Measurements from ENCODE around the gene TMPRSS4.
"Not testable (repeated sequence)": the region's sequence is repeated elsewhere in the genome, so short reads cannot be mapped to it uniquely, and the experiment has no call there.

Gene TMPRSS4

DNA sequence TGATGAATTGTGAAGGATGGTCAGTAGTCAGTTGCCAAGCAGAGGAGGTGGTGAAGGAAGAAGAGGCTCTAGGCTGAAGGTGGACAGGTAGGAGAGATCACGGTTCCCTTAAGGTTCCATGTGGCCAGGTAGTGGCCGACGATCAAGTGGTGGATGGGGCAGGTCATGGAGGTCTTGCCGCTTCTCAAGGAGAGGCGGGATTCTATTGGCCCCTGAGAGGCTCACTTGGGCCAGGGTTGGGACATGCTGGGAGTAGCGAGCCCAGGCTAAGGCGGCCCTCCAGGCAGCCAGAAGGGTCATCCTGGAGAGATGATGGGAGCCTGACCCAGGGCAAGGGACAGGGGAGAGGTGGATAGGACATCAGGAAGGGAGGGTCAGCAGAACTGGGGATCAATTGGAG, 20.9 kb upstream of the TMPRSS4 start:
- DNase-seq (ENCODE audit: low read depth in 3 of 3, low spot score in 1 of 3), result no peak

DNA sequence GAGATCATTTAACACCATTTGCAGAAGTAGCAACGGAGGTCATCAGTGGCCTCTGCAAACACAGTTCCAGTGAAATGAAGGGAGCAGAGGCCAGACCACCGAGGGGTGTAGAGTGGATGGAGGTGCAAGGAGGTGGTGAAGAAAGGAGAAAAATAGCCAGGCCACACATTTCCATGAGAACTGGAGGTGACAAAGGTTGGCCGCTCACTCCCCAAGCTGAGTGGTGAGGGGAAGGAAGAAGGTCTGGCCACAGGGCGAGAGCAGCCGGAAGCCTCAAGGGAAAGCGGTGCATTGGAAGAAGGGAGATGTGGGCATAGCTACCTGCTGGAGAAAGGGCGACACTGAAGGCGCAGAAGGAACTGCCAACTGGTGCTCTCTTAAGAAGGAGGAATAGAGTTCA, 20.1 kb upstream of the TMPRSS4 start:
- DNase-seq (ENCODE audit: low read depth in 3 of 3, low spot score in 1 of 3), result no peak

DNA sequence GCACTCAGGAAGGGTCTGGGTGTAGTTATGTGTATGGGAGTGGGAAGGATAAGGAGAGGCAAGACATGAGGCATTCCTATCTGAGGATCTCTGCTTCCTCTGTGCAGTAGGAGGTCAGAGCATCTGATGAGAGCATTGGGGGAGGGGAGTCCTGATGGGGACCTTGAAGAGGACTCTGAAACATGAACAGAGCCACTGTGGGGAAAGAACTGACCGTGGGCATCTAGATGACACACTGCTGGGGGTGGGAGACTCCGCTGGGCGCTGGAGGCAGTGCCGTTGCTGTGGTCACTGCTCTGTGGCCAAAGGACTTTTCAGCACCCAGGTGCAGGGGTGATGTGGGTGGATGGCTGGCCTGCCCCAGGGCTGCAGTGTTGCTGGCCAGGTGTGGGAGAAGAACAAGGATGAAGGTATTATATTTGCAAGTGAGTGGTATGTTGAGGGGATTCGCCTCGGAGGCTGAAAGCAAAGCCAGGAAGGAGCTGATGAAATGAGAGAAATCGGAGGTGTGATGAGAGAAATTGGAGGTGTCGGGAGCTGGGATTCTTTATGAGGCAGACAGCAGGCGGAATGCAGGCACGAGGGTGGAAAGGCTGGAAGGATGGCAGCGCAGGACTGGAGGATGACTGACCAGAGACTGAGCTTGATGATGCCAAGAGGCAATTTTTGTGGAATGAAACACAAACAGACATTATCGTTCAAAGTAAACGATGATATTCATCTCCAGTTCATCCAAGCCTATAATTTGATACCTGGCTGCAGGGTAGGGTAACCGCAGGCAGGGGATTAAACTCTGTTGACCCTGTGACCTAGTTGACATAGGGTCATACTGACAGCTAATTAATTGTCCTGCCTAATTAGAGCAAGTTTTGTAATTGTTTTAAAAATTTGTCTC, 19.4 kb upstream of the TMPRSS4 start:
- DNase-seq (ENCODE audit: low read depth in 3 of 3, low spot score in 1 of 3), result no peak

DNA sequence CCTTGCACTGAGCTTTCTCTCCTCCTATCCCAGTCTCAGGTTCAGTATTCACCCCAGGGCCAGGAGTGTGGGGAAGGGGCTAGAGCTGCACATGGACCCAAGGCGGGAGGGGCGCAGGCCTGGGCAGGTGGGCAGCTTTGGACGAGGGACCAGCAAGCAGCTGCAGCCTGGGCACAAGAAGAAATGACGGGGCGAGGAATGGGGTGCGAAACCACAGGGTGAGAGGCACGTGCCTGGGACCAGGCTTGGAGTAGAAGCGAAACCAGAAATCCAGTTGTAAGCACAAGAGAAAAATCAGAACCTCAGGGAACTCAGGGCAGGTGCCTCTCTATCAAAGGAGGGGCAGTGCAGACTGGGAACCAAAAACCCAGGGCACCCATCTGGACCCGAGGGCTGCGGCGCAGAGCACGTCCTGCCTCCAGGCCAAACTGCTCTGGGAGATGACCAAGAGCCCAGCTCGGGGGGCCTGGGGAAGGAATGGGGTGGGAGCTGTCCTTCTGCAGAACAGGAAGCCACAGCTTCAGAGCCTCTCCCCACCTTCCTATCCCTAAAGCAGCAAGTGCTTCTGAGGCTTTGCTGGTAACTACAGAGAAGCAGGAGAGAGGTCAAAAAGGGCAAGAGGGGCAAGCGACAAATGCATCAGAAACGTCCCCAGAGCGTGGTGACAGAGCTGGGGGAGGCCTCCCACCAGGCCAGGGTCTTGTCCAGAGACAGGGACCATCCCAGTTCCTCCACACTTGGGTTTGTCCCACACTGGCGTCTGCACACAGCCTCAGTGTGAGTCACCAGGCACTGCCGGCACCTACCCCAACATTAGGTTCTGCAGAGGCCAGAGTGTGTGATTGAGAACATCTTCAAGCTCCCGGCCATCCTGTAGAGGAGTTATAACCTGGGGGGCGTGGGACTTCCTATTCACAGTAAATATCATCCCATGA, 18.3 kb upstream of the TMPRSS4 start:
- no peak for DNase-seq (ENCODE audit: low read depth in 3 of 3, low spot score in 1 of 3)

DNA sequence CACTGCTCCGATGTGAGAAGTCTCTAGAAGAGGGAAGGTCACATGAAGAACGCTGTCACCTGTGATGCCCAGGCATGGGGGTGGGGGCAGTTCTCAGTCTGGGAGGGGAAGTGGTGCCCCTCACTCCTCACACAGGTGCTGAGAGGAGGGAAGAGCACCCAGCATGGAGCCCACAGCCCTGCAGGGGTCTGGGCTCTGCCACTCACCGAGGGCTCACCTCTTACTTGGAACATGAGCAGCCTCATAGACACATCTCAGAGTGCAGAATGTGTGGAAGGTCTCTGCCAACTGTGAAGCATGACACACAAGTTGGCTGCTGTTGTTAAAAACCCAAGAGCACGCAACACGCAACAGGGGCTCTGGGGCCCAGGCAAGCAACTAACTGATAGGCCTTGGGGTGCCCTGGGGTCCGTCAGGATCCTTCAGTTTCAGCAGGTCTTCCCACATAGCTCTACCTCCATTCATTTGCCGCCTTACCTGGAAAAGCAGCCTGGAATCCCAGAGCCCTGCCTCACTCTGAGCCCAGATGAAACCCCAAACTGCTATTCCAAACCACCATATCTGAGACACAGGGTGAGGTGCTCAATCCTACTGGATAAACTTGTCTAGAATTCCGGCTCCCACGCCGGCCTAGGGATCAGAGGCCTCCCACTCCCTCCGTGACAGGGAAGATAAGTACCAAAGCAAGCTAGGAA, 17.5 kb upstream of the TMPRSS4 start:
- DNase-seq (ENCODE audit: low read depth in 3 of 3, low spot score in 1 of 3), result no peak

DNA sequence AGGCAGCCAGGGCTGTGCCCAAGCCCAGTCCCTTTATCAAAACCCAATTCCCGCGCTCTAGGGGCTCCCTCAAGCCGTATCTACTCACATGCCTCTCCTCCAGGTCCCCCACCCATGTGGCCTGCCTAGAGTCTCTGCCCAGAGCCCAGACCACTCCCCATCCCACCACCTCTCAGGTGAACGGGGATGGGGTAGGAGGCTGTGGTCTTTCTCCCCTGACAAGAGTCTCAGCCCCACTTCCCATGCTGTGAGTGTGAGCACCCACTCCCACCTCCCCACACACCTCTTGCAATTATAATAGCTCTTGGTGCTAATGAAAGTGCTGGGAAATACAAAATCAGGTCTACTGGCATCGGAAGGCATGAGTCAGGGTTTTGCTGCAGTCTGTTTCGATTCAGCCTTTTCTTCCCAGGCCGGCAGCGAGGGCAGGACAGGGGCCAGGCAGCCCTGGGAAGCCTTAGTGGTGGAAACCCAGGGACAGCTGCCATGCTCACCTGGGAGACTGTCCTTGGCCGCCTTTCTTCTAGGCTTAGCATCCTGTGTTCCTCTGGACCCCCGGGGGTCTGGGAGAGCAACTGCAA, 16.7 kb upstream of the TMPRSS4 start:
- DNase-seq (ENCODE audit: low read depth in 3 of 3, low spot score in 1 of 3), result no peak

DNA sequence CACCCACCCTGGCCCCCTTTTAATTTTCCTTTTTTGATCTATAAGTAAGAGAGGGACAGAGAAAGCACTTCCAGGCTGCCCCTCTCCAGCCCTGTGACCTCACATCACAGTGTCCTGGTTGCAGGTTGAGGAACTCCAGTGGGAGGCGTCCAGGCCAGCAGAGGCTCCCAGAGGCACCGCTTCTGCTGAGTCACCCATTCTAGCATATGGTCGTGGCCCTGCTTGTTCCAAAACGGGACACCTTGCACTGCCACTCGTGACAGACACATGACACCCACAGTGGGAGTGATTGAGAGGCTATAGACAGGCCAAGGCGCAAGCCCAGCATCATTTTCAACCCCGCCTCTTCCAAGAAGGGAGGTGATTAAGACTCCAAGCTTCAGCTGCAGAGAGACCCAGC, 16.0 kb upstream of the TMPRSS4 start:
- DNase-seq (ENCODE audit: low read depth in 3 of 3, low spot score in 1 of 3), result no peak

DNA sequence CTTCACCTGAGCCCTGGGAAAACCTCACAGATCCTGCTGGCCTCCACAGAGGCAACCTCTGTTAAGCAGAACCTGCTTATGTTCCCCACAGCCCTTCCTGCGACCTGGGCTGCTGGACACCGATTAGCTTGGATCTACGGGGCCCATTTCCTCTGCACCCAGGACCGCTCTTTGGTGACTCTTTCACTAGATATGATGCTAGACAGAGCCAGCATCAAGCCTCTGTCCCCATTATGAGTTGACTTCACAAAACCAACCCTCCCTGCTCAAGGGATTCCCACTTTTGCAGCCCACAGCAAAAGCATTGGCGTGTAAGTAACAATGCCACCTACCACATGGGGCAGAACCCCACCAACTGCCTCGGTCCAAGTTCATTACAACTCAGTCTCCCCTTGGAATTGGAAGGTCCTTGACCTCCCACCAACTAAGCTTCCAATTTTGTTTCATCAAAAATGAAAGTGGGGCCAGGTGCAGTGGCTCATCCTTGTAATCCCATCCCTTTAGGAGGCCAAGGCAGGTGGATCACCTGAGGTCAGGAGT, 15.2 kb upstream of the TMPRSS4 start:
- no peak for DNase-seq (ENCODE audit: low read depth in 3 of 3, low spot score in 1 of 3)

DNA sequence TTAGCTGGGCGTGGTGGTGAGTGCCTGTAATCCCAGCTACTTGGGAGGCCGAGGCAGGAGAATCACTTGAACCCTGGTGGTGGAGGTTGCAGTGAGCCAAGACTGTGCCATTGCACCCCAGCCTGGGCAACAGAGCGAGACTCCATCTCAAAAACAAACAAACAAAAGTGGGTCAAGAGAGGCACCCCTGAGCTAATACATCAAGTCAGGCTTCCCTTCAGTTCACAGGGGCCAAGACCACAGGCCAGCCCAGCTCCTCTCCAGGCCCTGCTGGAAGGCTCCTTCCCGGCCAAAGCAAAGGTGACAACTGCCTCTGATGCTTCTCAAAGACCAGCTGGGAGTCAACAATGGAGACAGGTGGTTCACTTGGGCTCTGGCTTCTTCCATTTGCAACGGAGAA, 14.7 kb upstream of the TMPRSS4 start:
- DNase-seq (ENCODE audit: low read depth in 3 of 3, low spot score in 1 of 3), result not testable (repeated sequence)

DNA sequence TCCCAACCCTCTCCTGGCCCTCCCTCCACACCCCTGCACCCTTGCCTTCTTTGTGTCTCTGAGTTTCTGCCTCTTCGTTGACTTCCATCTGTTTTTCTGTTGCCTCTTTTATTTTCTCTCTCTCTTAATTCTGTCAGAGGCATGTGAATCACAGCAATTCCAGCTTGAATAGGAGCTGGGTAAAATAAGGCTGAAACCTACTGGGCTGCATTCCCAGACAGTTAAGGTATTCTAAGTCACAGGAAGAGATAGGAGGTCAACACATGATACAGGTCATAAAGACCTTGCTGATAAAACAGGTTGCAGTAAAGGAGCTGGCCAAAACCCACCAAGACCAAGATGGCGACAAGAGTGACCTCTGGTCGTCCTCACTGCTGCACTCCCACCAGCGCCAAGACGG, 14.2 kb upstream of the TMPRSS4 start:
- DNase-seq (ENCODE audit: low read depth in 3 of 3, low spot score in 1 of 3), result not testable (repeated sequence)

DNA sequence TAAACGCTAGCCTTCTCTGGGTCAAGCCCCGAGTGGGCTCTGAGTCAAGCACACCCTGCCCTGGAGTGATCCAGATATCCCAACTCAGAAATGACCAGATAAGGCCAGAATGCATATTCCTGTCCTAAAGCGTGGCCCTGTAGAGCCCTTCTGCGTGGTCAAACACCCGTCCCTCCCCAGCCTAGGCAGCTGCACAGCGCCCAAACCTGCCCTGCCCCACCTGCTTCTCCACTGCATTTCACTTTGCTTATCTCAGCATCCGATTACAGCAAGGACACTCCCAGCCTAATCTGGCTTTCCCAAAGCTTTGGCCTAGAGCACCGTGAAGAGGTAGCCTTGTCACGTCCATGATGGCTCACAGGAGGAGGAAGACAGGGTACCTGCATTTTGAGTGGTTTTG, 11.9 kb upstream of the TMPRSS4 start:
- no peak for DNase-seq (ENCODE audit: low read depth in 3 of 3, low spot score in 1 of 3)

DNA sequence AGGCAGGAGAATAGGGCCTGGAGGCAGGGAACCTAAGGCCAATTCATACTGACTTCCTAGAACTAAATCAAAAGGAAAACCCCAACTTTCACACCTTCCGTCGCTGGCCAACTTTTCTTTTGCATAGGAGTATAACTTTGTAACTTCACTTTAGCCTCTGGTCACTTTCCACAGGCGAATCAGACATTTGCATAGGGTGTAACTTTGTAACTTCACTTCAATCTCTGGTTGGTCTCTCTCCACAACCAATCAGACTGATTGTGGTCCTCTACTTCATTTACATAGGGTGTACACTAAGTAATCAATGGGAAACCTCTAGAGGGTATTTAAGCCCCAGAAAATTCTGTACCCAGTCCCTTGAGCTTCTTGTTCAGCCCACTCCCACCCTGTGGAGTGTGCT, 11.5 kb upstream of the TMPRSS4 start:
- no peak for DNase-seq (ENCODE audit: low read depth in 3 of 3, low spot score in 1 of 3)

DNA sequence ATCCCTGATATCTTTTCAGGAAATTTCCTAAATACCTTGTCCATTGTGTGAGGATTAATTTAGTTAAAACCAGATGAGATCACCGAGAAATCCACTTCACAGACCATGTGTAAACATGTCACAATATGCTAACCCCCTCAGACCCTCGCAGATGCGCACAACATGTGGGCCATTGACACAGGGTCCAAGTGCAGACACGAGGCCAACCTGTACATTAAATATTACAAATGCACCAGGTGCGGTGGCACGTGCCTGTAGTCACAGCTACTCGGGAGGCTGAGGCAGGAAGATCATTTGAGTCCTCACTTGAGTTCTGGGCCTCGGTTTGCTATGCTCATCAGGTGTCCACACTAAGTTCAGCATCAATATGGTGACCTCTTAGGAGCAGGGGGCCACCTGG, 9.9 kb upstream of the TMPRSS4 start:
- no peak for DNase-seq (ENCODE audit: low read depth in 3 of 3, low spot score in 1 of 3)

DNA sequence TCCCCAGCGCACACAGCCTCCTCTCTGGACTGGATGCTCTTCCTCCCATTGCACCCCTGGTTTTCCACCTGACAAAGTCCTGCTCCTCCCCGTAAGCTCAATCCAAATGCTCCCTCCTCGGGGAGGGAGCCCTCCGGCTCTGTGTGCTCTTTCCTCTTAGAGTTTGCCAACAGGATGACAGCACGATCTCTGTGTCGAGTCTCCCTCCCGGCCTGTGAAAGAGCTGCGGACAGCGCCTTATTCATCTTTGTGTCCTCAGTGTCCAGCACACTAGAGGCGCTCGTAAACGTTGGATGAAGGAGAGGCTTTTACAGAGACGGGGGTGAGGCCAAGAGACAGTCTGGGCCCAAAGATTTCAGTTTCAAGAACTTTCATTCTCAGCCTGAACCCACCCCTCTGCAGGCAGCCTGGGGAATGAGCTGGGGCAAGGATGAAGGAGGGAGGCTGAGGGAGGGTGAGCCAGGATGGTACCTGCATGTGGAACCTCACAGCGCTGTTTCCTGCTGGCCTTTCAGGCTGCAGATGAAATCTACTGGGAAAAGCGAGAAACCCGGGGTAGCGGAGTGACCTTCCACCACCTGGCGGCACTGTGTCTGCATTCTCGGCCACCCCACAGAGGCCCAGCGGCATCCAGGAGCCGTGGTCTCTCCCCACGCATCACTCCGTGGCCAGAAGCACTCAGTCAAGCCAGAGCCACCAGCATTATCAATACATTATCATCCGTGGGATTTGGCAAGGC, 8.5 kb upstream of the TMPRSS4 start:
- no peak for DNase-seq (ENCODE audit: low read depth in 3 of 3, low spot score in 1 of 3)

DNA sequence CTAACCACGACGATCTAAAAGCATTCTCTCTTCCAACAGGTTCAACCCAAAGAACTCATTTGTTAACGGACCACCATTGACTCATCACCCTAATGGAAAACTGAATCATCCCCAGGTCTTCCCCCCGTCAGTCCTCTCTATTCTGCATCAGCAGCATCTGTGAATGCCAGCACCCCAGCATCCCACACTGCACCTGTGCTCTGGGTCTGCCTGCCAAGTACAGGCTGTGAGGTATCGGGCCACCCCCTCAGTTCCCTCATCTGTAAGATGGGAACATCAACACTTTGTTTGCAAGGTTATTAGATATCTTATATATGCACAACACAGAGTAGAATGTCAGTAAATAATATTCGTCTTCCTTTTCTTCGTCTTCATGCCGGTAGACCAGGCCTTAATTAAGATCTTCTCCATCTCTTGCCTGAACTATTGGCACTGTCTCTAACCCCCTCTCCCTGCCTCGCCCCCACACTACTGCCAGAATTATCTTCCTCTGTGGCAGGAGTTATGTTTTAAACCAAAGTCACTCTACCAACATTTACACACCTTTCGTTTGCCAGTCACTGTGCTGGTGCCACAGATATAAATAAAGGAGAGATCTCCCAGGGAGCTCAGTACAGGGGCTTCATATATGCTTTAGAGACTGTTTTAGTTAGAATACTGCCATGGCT, 7.8 kb upstream of the TMPRSS4 start:
- no peak for DNase-seq (ENCODE audit: low read depth in 3 of 3, low spot score in 1 of 3)

DNA sequence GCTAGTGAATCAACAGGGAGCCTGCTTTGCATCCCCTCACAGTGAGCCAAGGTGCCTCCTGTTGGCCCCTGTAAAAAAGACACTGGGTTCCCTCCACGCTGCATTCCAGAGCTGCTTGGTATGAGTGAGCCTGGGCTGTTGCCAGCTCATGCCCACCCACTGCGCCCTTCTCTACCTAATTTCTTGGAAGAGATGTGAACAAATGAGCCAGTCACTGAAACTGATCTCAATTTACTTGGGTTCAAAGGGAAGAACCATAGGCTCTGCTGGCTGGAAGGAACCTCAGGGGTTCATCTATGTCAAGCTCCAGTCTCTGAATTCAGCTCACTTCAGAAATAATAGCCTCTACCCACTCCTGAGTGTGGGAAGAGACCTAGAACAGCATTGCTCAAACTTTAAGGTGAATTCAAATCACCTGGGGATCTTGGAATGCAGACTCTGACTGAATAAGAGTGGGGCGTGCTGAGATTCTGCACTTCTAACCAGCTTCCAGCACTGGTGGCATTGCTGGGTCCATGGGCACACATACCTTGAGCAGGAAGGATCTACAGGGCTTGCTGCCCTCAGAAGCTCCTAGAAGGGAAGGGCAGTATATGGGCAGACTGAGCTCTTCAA, 5.4 kb upstream of the TMPRSS4 start:
- no peak for DNase-seq (ENCODE audit: low read depth in 3 of 3, low spot score in 1 of 3)

DNA sequence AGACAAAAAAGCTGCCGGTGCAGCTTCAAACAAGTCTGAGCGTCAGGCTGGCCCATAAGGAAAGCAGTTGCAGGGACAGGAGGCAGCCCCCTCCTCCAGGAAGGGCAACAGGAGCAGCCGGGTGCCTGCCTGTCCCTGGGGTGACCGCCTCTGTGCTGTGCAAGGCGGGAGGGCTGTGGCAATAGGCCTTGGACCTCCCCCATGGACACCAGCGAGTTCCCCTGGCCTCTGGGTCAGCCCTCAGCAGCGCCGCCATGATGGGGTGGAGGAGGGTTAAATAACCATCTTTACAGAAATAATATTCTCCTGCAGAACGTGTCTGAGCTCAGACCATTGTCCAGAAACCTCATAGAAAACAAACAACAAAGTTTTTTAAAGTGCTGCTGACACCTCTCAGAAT, 3.3 kb upstream of the TMPRSS4 start:
- no peak for DNase-seq (ENCODE audit: low read depth in 3 of 3, low spot score in 1 of 3)

DNA sequence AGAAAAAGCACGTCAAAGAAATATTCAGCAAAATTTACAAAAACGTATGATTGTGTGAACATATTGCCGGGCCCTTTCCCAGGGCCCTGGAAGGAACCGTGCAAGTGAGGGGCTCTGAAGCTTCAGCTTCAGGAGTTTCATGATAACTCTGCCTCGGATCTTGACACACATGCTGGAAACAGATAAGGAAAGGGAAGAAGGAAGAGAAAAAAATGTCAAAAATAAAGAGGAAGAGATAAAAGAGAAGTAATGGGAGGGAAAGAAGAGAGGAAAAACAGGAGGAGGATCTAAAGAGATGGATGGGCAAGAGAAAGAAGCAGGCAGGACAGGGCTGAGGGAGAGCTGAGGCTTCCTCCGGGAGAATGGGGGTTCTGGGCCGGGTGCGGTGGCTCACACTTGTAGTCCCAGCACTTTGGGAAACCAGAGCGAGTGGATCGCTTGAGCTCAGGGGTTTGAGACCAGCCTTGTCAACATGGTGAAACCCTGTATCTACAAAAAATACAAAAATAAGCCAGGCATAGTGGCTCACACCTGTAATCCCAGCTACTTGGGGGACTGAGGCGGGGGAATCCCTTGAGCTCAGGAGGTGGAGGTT, 2.7 kb upstream of the TMPRSS4 start:
- DNase-seq (ENCODE audit: low read depth in 3 of 3, low spot score in 1 of 3), result no peak

DNA sequence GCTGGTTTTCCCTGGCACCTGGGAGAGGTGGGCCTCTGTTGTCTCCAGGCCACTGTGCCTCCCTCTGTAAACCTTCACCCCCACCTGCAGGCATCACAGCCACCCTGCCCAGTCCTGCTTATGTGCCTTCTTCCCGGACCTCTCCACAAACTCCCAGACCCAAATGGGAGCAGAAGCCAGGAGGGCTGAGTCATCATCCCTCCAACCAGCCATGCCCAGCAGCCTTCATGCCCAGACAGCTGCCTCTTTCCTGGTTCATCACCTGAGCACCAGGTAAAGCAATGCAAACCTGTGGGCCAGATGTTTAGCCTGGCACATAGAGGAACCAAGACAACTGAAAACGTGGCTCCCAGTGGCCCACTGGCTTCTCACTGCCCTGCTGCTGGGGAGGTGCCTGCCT, 2.1 kb upstream of the TMPRSS4 start:
- DNase-seq (ENCODE audit: low read depth in 3 of 3, low spot score in 1 of 3), result no peak
